Embryonic facial prominence (tissue), 1 donor: ENCODE data around the gene ATP10A.

ENCODE experiments used
- DNase-seq: peaks from one replicate; pipeline ENCODE4 v3.0.0-alpha.2; 2016; ENCODE audit errors: extremely low spot score

The ATP10A gene

GRCh38 chr15:25863111-25863967, at the start of gene ATP10A:
ATP10A (minus strand) TSS chr15:25863327; CDS start chr15:25863096, 231 bp downstream.
- no peak for DNase-seq

- no peak for DNase-seq
Observed at GRCh38 chr15:25912035-25912434, 48.9 kb upstream of the ATP10A start.

- DNase-seq = no peak
Observed at GRCh38 chr15:25910832-25911231, 47.7 kb upstream of the ATP10A start.

- no peak for DNase-seq
Observed at GRCh38 chr15:25909806-25910205, 46.7 kb upstream of the ATP10A start.

GRCh38 chr15:25909325-25909724, 46.2 kb upstream of the ATP10A start:
- DNase-seq = no peak

GRCh38 chr15:25905140-25905539, 42.0 kb upstream of the ATP10A start:
- DNase-seq = no peak

- no peak for DNase-seq
Observed at GRCh38 chr15:25903024-25903581, 40.0 kb upstream of the ATP10A start.

- no peak for DNase-seq
Observed at GRCh38 chr15:25901811-25902605, 38.9 kb upstream of the ATP10A start.

- no peak for DNase-seq
Observed at GRCh38 chr15:25900901-25901300, 37.8 kb upstream of the ATP10A start.

GRCh38 chr15:25900431-25900830, 37.3 kb upstream of the ATP10A start:
- no peak for DNase-seq

- no peak for DNase-seq
Observed at GRCh38 chr15:25899870-25900269, 36.7 kb upstream of the ATP10A start.

GRCh38 chr15:25897658-25898057, 34.5 kb upstream of the ATP10A start:
- no peak for DNase-seq

- no peak for DNase-seq
Observed at GRCh38 chr15:25894371-25894902, 31.3 kb upstream of the ATP10A start.

- no peak for DNase-seq
Observed at GRCh38 chr15:25893596-25893995, 30.5 kb upstream of the ATP10A start.

- DNase-seq = no peak
Observed at GRCh38 chr15:25892126-25892525, 29.0 kb upstream of the ATP10A start.

- DNase-seq = no peak
Observed at GRCh38 chr15:25891081-25891480, 28.0 kb upstream of the ATP10A start.

- DNase-seq = no peak
Observed at GRCh38 chr15:25890529-25890928, 27.4 kb upstream of the ATP10A start.

GRCh38 chr15:25887870-25888269, 24.7 kb upstream of the ATP10A start:
- no peak for DNase-seq

- no peak for DNase-seq
Observed at GRCh38 chr15:25886498-25887140, 23.5 kb upstream of the ATP10A start.

- no peak for DNase-seq
Observed at GRCh38 chr15:25884370-25884769, 21.2 kb upstream of the ATP10A start.

- no peak for DNase-seq
Observed at GRCh38 chr15:25883463-25884259, 20.5 kb upstream of the ATP10A start.
